Stimulated activated naive B cell treated with anti-CD40 and anti-IgM and Interleukin-4, amounts not matched to agents 10 μg/mL and 1 μg/mL and 100 μg/mL, for 72 hours (primary cell): ENCODE results near the gene PNPO.

Source experiments
- ATAC-seq, 2 donors: fragments of 150-1000 bp; cut with Tn5 transposase; replicated peaks; 2 replicates each; pipeline ENCODE4 v1.10.0; 2021; ENCODE audit warnings: moderate library complexity in 1 of 2
- DNase-seq: peaks from one replicate; pipeline ENCODE4 v3.0.0; 2021
- H3K27ac Mint-ChIP-seq: one replicate; pipeline ENCODE4 v1.8.0; 2022; ENCODE audit warnings: mild to moderate bottlenecking, mixed read lengths
- H3K27me3 Mint-ChIP-seq, 2 donors: one replicate each; pipeline ENCODE4 v1.8.0; 2022; ENCODE audit warnings: mixed read lengths in 2 of 2
- H3K36me3 Mint-ChIP-seq, 2 donors: one replicate each; pipeline ENCODE4 v1.8.0; 2022; ENCODE audit warnings: mixed read lengths in 2 of 2, mild to moderate bottlenecking in 1 of 2
- H3K4me1 Mint-ChIP-seq, 2 donors: one replicate each; pipeline ENCODE4 v1.8.0; 2022; ENCODE audit warnings: mixed read lengths in 2 of 2, mild to moderate bottlenecking in 1 of 2
- H3K4me3 Mint-ChIP-seq, 2 donors: one replicate each; pipeline ENCODE4 v1.8.0; 2022; ENCODE audit warnings: mild to moderate bottlenecking in 2 of 2, mixed read lengths in 2 of 2, moderate library complexity in 1 of 2
- H3K9me3 Mint-ChIP-seq, 2 donors: one replicate each; pipeline ENCODE4 v1.8.0; 2022; ENCODE audit warnings: mixed read lengths in 2 of 2, mild to moderate bottlenecking in 1 of 2

The PNPO gene

GRCh38 chr17:47998044-47998443, 56.7 kb downstream of the PNPO start:
- DNase-seq (no peak), ATAC-seq (no peak)
- Mint-ChIP-seq H3K4me1 (peaks cover 8 to 14% of the 10 kb centered on the region in 2 donors), H3K36me3 (no peaks in the 10 kb centered on the region), H3K27ac (no peak overlapping the region), H3K27me3 (peaks cover 27% of the 10 kb centered on the region in 2 donors), H3K9me3 (no peaks in the 10 kb centered on the region), H3K4me3 (no peak overlapping the region)
